ENCODE measurements around the gene CEMIP2. TPM values are rescaled to one million over a fixed set of nuclear protein-coding genes. Genes with fewer than 3 reads are reported as not detected.

CEMIP2 gene
- total and polyA plus RNA-seq, 2 donors (not counting 3 experiments of a cell fraction or from before 2014, with no cell fraction given) = 41.6 to 44.3 TPM

DNA sequence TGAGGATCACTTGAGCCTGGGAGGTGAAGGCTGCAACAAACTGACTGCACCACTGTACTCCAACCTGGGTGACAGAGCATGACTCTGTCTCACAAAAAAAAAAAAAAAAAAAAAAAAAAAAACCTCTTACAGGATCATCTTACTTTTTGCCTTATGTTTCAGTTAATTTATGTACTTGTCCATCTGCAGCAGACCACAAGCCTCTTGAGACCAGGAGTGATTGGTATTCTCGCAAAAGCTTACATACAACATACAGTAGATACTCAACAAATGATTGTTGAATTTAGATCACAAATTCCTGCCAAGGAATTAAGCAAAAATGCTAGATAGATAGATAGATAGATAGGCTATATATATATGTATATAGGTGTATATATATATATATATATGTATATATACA, 12.4 kb downstream of the CEMIP2 start:
- H3K9me1 ChIP-seq (replicated peaks; ENCODE audit: control insufficient read depth, extremely low read depth, insufficient read depth, low read length) = no peaks in the 10 kb centered on the region
- no peak for TF ChIP-seq FOS (IDR thresholded peaks at IDR 0.05; ENCODE audit: borderline replicate concordance, insufficient read depth, low read length)
- TF ChIP-seq JUN (IDR thresholded peaks at IDR 0.05; ENCODE audit: borderline replicate concordance, insufficient read depth, insufficient read length, low read depth) = no peak
- TF ChIP-seq MAX (IDR thresholded peaks at IDR 0.05; ENCODE audit: insufficient read depth, insufficient read length) = no peak
- TF ChIP-seq GATA2 (IDR thresholded peaks at IDR 0.05; ENCODE audit: insufficient read depth, insufficient read length, low read depth, low read length) = no peak
- TF ChIP-seq EZH2 (IDR thresholded peaks at IDR 0.05; ENCODE audit: borderline replicate concordance, low read depth, low read length, severe bottlenecking) = no peak
- TF ChIP-seq CTCF (IDR thresholded peaks at IDR 0.05; ENCODE audit: extremely low read depth in 1 of 2, insufficient read depth in 1 of 2, low read depth in 1 of 2, low read length in 2 of 2) = no peak
- TF ChIP-seq POLR2A (IDR thresholded peaks at IDR 0.05; ENCODE audit: low read depth, low read length) = no peak
- TF ChIP-seq POLR2AphosphoS5 (IDR thresholded peaks at IDR 0.05; ENCODE audit: insufficient read depth, low read depth, low read length) = no peak
- TF ChIP-seq MYC (IDR thresholded peaks at IDR 0.05; ENCODE audit: low read depth, low read length) = no peak
- dilution Hi-C loops (cut with MboI; ENCODE audit: extremely low pct_ligation_motif_present, low sequenced_read_pairs) (no loop called here), intact Hi-C loops (cut with micrococcal nuclease) (no loop called here)
- no peak overlapping the region for H2AFZ ChIP-seq (ENCODE audit: low read depth, low read length)
- peaks cover 12% of the 10 kb centered on the region for H3K4me1 ChIP-seq (ENCODE audit: control insufficient read depth, extremely low read depth, insufficient read depth, low read length)
- no peak overlapping the region for H3K4me2 ChIP-seq (ENCODE audit: insufficient read depth, low read length)
- no peaks in the 10 kb centered on the region for H4K20me1 ChIP-seq (replicated peaks; ENCODE audit: control insufficient read depth, extremely low read depth, insufficient read depth, low read length)
- BruUV-seq (replicated peaks) = no TSS peak
- FAIRE-seq = no peak
- H3K36me3 ChIP-seq (ENCODE audit: control insufficient read depth in 2 of 2, extremely low read depth in 1 of 2, insufficient read depth in 2 of 2, low read length in 2 of 2) = no peaks in the 10 kb centered on the region
- H3K9me3 ChIP-seq (replicated peaks; ENCODE audit: control insufficient read depth, insufficient read depth, low read length) = no peaks in the 10 kb centered on the region
- no peaks in the 10 kb centered on the region for H3K27me3 ChIP-seq (ENCODE audit: control insufficient read depth in 2 of 2, insufficient read depth in 2 of 2, low read length in 2 of 2)
- ChIA-PET CTCF (interaction anchor here (0.9 to 1.2 kb wide), 2 partner anchors 9 to 11 kb away, joined by 3 to 4 read pairs; no protein-coding TSS in a partner anchor), POLR2A (no interaction called here)
- H3K79me2 ChIP-seq (ENCODE audit: control insufficient read depth, insufficient read depth, low read length) = peaks cover 35% of the 10 kb centered on the region
- no peak overlapping the region for H3K9ac ChIP-seq (replicated peaks; ENCODE audit: extremely low read depth, insufficient read depth, low read length)
- H3K4me3 ChIP-seq (replicated peaks in 1 of 3; ENCODE audit: insufficient read depth in 1 of 3, low read depth in 1 of 3, low read length in 3 of 3) = no peak overlapping the region
- DNase-seq (ENCODE audit: low read depth, low spot score) = no peak
- no peak overlapping the region for H3K27ac ChIP-seq (ENCODE audit: insufficient read depth, low read depth, low read length)
